ENCODE measurements around the gene BORCS6. TPM values are rescaled to one million over a fixed set of nuclear protein-coding genes. Genes with fewer than 3 reads are reported as not detected.

BORCS6 gene
- total and polyA plus RNA-seq, 2 donors (not counting 1 experiment from before 2014, with no cell fraction given), result 9.7 to 20.2 TPM

DNA sequence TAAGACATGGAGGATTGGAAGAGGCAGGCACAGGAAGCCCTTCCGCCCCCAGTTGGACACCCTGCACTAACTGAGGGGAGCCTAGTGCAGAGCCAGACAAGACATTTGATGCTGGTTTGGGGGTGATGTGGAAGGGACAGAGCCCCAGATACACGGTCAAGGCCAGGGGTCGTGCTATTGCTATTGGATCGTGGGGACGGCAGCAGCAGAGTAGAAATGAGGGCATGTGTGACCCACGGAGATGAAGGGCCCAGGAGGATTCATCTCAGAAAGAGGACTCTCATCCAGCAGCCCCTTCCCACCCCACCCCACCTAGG, 25.2 kb downstream of the BORCS6 start:
- 100% methylated on average over 4 of the region's 6 CpGs for WGBS (ENCODE audit: insufficient coverage)
- peak overlapping the region; percentile 99 for H3K27ac Mint-ChIP-seq
- H3K27me3 Mint-ChIP-seq, result no peaks in the 10 kb centered on the region
- Histone ChIP-seq H3K4me2 (replicated peaks; ENCODE audit: low read depth, low read length, poor library complexity, severe bottlenecking) (peak overlapping the region; percentile 99), H3K4me1 (ENCODE audit: control insufficient read depth in 2 of 2, insufficient read depth in 2 of 2, low read length in 2 of 2) (peaks cover 32 to 43% of the 10 kb centered on the region in 2 donors), H2AFZ (ENCODE audit: insufficient read depth, low read depth, low read length, poor library complexity, severe bottlenecking) (peak overlapping the region; percentile 96), H3K27me3 (replicated peaks in 1 of 4; ENCODE audit: control extremely low read depth in 1 of 4, control insufficient read depth in 3 of 4, insufficient read depth in 4 of 4, low read length in 3 of 4) (no peaks in the 10 kb centered on the region), H3K9ac (ENCODE audit: low read length) (no peak overlapping the region), H3K36me3 (replicated peaks in 1 of 2; ENCODE audit: control extremely low read depth in 1 of 2, control insufficient read depth in 1 of 2, extremely low read depth in 1 of 2, insufficient read depth in 2 of 2, low read length in 1 of 2) (peaks cover 0 to 20% of the 10 kb centered on the region in 2 experiments), H3K27ac (ENCODE audit: low read length in 2 of 2) (peak overlapping the region; percentile 33 to 99), H3K4me3 (ENCODE audit: control extremely low read depth in 1 of 5, extremely low read depth in 1 of 5, insufficient read depth in 1 of 5, low read depth in 2 of 5, low read length in 4 of 5) (no peak overlapping the region), H3K9me3 (ENCODE audit: control extremely low read depth in 1 of 3, control insufficient read depth in 2 of 3, insufficient read depth in 1 of 3, low read length in 2 of 3) (no peaks in the 10 kb centered on the region), H4K20me1 (ENCODE audit: control insufficient read depth, insufficient read depth, low read length, poor library complexity, severe bottlenecking) (peaks cover 4% of the 10 kb centered on the region), H3K79me2 (ENCODE audit: control insufficient read depth, insufficient read depth, low read length) (peaks cover 25% of the 10 kb centered on the region)
- TF ChIP-seq EZH2 (IDR thresholded peaks at IDR 0.05; ENCODE audit: borderline replicate concordance, insufficient read depth, low read depth, low read length, poor library complexity, severe bottlenecking) (no peak), CTCF (IDR thresholded peaks at IDR 0.05) (no peak)
- DNase-seq (no peak), ATAC-seq (ENCODE audit: low read depth) (no peak)
- ChIA-PET CTCF (interaction anchor here (0.8 to 1.4 kb wide), 4 partner anchors 8 to 57 kb away, joined by 3 to 5 read pairs (median 3); no protein-coding TSS in a partner anchor), POLR2A (interaction anchor here (1.0 to 1.9 kb wide), 6 partner anchors 9 to 83 kb away, joined by 3 to 14 read pairs (median 6); partner anchors contain the start of genes BORCS6 and CTC1)
- peaks cover 36% of the 10 kb centered on the region for H3K4me1 Mint-ChIP-seq
- intact Hi-C loops (cut with micrococcal nuclease), result no loop called here
- H3K9me3 Mint-ChIP-seq (ENCODE audit: insufficient read depth), result no peaks in the 10 kb centered on the region
- H3K4me3 Mint-ChIP-seq, result no peak overlapping the region

DNA sequence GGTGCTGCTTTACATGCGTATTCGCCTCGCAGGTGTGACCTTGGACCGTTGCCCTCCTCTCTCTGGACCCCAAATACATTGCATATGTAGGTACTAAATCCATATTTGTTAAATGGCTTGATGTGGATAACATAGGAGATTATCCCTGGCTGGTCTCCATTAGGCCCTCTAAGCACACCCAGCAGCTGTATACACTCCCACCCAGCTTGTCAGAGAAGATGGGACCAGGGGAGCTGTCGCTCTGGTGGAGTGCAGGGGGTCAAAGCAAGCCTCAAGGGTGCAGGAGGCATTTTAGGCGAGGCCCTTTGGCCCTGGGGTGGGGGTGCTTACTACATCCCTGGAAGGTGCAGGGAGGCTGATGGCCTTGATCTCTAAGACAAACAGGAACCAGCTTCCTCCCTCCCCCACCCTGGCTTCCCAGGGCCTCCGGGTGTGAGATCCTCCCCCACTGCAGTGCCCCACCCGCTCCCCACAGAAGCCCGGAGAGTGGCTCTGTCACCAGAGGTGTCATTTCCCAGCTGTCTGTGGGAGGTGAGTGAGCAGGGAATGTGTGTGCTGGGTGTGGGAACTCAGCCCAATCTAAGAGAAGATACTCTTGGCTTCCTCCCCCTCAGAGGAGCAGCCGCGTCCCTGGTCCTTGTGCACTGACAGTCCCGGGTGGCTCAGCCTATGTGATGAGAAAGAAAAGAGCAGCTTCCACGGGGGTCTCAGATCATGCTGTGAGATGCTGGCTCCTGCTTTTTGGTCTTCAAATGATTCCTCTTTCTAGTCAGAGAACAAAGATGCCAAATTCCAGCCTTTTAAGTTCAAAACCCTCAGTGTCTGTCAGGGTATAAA, 25.8 kb downstream of the BORCS6 start:
- Mint-ChIP-seq H3K4me3 (peak overlapping the region; percentile 93), H3K27ac (peak overlapping the region; percentile 99), H3K9me3 (ENCODE audit: insufficient read depth) (no peaks in the 10 kb centered on the region), H3K27me3 (no peaks in the 10 kb centered on the region), H3K4me1 (peaks cover 39% of the 10 kb centered on the region)
- peak; percentile 60 for DNase-seq
- Histone ChIP-seq H3K36me3 (replicated peaks in 1 of 2; ENCODE audit: control extremely low read depth in 1 of 2, control insufficient read depth in 1 of 2, extremely low read depth in 1 of 2, insufficient read depth in 2 of 2, low read length in 1 of 2) (peaks cover 0 to 25% of the 10 kb centered on the region in 2 experiments), H3K4me2 (replicated peaks; ENCODE audit: low read depth, low read length, poor library complexity, severe bottlenecking) (peak overlapping the region; percentile 99), H3K9ac (ENCODE audit: low read length) (no peak overlapping the region), H2AFZ (ENCODE audit: insufficient read depth, low read depth, low read length, poor library complexity, severe bottlenecking) (peak overlapping the region; percentile 96), H4K20me1 (ENCODE audit: control insufficient read depth, insufficient read depth, low read length, poor library complexity, severe bottlenecking) (peaks cover 4% of the 10 kb centered on the region), H3K79me2 (ENCODE audit: control insufficient read depth, insufficient read depth, low read length) (peaks cover 25% of the 10 kb centered on the region), H3K27me3 (replicated peaks in 1 of 4; ENCODE audit: control extremely low read depth in 1 of 4, control insufficient read depth in 3 of 4, insufficient read depth in 4 of 4, low read length in 3 of 4) (no peaks in the 10 kb centered on the region), H3K4me1 (ENCODE audit: control insufficient read depth in 2 of 2, insufficient read depth in 2 of 2, low read length in 2 of 2) (peaks cover 32 to 49% of the 10 kb centered on the region in 2 donors), H3K4me3 (ENCODE audit: control extremely low read depth in 1 of 5, extremely low read depth in 1 of 5, insufficient read depth in 1 of 5, low read depth in 2 of 5, low read length in 4 of 5) (no peak overlapping the region), H3K9me3 (ENCODE audit: control extremely low read depth in 1 of 3, control insufficient read depth in 2 of 3, insufficient read depth in 1 of 3, low read length in 2 of 3) (no peaks in the 10 kb centered on the region), H3K27ac (ENCODE audit: low read length in 2 of 2) (peak overlapping the region; percentile 94 to 99)
- WGBS (ENCODE audit: insufficient coverage), result 21% methylated on average over 4 of the region's 13 CpGs
- POLR2A ChIA-PET, result interaction anchor here (0.6 to 1.9 kb wide), 7 partner anchors 9 to 83 kb away, joined by 3 to 14 read pairs (median 5); partner anchors contain the start of genes BORCS6 and CTC1
- no peak for ATAC-seq (ENCODE audit: low read depth)
- CTCF ChIA-PET, result interaction anchor here (0.6 to 1.4 kb wide), 6 partner anchors 8 to 87 kb away, joined by 3 to 5 read pairs (median 4); no protein-coding TSS in a partner anchor
- TF ChIP-seq EZH2 (IDR thresholded peaks at IDR 0.05; ENCODE audit: borderline replicate concordance, insufficient read depth, low read depth, low read length, poor library complexity, severe bottlenecking) (no peak), CTCF (IDR thresholded peaks at IDR 0.05) (no peak)
- intact Hi-C loops (cut with micrococcal nuclease), result loop anchor here (1.0 kb wide), 1 partner anchor 9 kb away; no protein-coding TSS in a partner anchor
